K562 (cell line): ENCODE measurements around the gene S100P. TPM values are rescaled to one million over a fixed set of nuclear protein-coding genes. Genes with fewer than 3 reads are reported as not detected.

Experiments used
- BMI1 ChIP-seq: fragments of 150-350 bp; IDR thresholded peaks from 2 replicates; pipeline ENCODE4 v1.6.1; 2014; ENCODE audit warnings: low read length
- CC2D1A ChIP-seq: fragments of 450-650 bp; IDR thresholded peaks from 2 replicates; pipeline ENCODE4 v1.6.1; 2017; ENCODE audit warnings: mild to moderate bottlenecking
- CLOCK ChIP-seq: fragments of 250-450 bp; sonication (Bioruptor Pico); IDR thresholded peaks from 2 replicates; pipeline ENCODE4 v1.4.0; 2020; ENCODE audit warnings: mild to moderate bottlenecking, moderate library complexity, borderline replicate concordance
- CTCF ChIP-seq, 3 experiments: IDR thresholded peaks in 2 of 3; conservative IDR thresholded peaks in 1 of 3; 2 replicates each; pipeline ENCODE4 v1.5.1; 2011 to 2012; ENCODE audit warnings: low read length in 3 of 3, mild to moderate bottlenecking in 3 of 3, control low read depth in 2 of 3, improper control_type of control experiment in 1 of 3, inconsistent platforms in 1 of 3, low read depth in 1 of 3, mixed read lengths in 1 of 3, moderate library complexity in 1 of 3; ENCODE audit not compliant: insufficient read depth in 2 of 3
- GATAD2A ChIP-seq: fragments of 450-650 bp; IDR thresholded peaks from 2 replicates; pipeline ENCODE4 v1.6.1; 2017
- NFE2 ChIP-seq: IDR thresholded peaks from 2 replicates; pipeline ENCODE4 v1.6.1; 2014; ENCODE audit warnings: antibody characterized with exemption, low read depth
- POLR2G ChIP-seq: fragments of 200-400 bp; formaldehyde crosslinking; IDR thresholded peaks from 2 replicates; pipeline ENCODE4 v1.6.1; 2017; ENCODE audit warnings: low read depth, mild to moderate bottlenecking, antibody characterized with exemption, low read length, moderate library complexity
- RAD51 ChIP-seq: fragments of 450-650 bp; IDR thresholded peaks from 2 replicates; pipeline ENCODE4 v1.7.1; 2016; ENCODE audit warnings: low read depth, mild to moderate bottlenecking, borderline replicate concordance
- THRB ChIP-seq: fragments of 450-650 bp; formaldehyde crosslinking; conservative IDR thresholded peaks from 2 replicates; pipeline ENCODE4 v1.4.0; 2022; ENCODE audit warnings: mild to moderate bottlenecking, missing genetic modification characterization
- ZNF232 ChIP-seq: sonication (generic); formaldehyde crosslinking; IDR thresholded peaks from 2 replicates; pipeline ENCODE4 v1.8.0; 2022; ENCODE audit warnings: mild to moderate bottlenecking, missing genetic modification reagents
- ZNF280A ChIP-seq: fragments of 450-650 bp; IDR thresholded peaks from 2 replicates; pipeline ENCODE4 v1.6.1; 2018; ENCODE audit warnings: mild to moderate bottlenecking, low read depth; ENCODE audit not compliant: partially characterized antibody
- ZNF436 ChIP-seq: fragments of 250-450, 450-650 bp; sonication (Bioruptor Pico); formaldehyde crosslinking; IDR thresholded peaks from 2 replicates; pipeline ENCODE4 v1.7.0; 2020; ENCODE audit warnings: mild to moderate bottlenecking
- ZZZ3 ChIP-seq: fragments of 450-650 bp; IDR thresholded peaks from 2 replicates; pipeline ENCODE4 v1.6.1; 2016; ENCODE audit warnings: antibody characterized with exemption, mild to moderate bottlenecking, moderate library complexity
- polyA plus RNA-seq, 8 experiments: library from polyadenylated mRNA; depleted of rRNA in 4 of 8; stranded (reverse) in 5 of 8; unstranded in 3 of 8; fragments of >200 nt; fragmentation: Nextera tagmentation in 2 of 8; fragmentation: Illumina TruSeq in 1 of 8; extraction: Ambion mirVana in 2 of 8; extraction: Trizol in 1 of 8; gene quantifications; 2 replicates each; pipeline versions ENCODE4 v1.2.1 to v1.2.3, GENCODE V29; 2011 to 2014; ENCODE audit warnings: inconsistent platforms in 1 of 8, missing spikeins in 1 of 8
- total RNA-seq, 7 experiments: library from RNA; depleted of rRNA in 6 of 7; stranded (reverse); fragments of >200 nt in 6 of 7; fragmentation: Illumina TruSeq in 2 of 7; extraction: Trizol in 2 of 7; gene quantifications; 2 replicates each; pipeline versions ENCODE4 v1.2.1 to v1.2.3, GENCODE V29; 2011 to 2021; ENCODE audit warnings: low replicate concordance in 1 of 7
- TF ChIP-seq, protein P1 (sequence below): fragments of 450-650 bp; IDR thresholded peaks from 2 replicates; pipeline ENCODE4 v1.6.1; 2016; ENCODE audit warnings: borderline replicate concordance
- TF ChIP-seq, protein P2 (sequence below): fragments of 450-650 bp; formaldehyde crosslinking; IDR thresholded peaks from 2 replicates; pipeline ENCODE4 v1.4.0; 2022; ENCODE audit warnings: missing genetic modification characterization

S100P gene
- total and polyA plus RNA-seq, 9 of the 15 experiments (the other 6 are each of a cell fraction or from before 2014, with no cell fraction given) = 4.1 to 23.8 (median 7.5) TPM

DNA sequence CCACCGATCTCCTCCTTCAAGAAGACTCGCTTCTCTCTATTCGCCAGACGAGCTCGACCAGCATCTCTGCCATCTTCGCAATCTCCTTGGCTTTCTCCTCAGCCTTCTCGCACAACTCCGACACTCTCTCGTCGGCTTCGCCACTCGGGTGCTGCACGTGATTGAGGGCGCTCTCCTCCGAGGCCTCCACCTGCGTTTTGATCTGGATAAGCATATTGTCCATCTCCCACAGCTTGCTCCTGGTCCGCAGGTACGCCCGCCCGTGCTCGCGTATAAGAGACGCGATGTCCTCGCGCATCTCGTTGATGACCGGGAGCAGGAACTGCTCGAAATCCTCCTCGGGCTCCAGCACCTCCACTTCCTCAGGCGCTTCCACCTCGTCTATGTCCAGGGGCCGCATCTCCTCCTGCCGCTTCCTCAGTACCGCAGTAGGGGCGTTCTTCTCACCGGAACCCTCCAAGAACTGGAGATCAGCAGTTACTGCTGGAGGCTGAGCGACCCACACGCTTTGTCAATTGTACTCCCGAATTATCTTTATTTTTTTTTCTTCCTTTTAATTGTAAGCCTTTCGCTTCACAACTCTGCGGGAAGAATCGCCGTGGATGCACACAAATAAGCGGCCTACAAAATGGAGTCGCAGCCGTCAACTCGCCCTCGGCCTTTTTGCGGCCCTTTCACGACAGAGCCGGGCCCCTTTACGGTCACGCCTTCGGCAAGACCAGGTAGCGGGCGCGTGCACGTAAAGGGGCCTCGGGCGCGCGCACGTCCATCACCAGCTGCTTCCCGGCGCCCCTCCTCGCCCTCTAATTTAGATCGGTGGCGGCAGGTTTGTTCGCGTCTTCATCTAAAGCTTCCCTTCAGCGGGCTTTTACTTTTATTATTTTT is 15.8 kb downstream of the S100P start, which contains the start of gene MRFAP1L1 (continued):
- TF ChIP-seq CLOCK (CRISPR knock-in tag) (no peak), NFE2 (no peak), RAD51 (0 out of 2 replicates have a peak, but pooled peaks have one; percentile 1), ZZZ3 (no peak), CTCF (IDR thresholded peaks at IDR 0.05 in 2 of 3, conservative IDR thresholded peaks at IDR 0.05 in 1 of 3; ENCODE audit: insufficient read depth in 2 of 3, low read depth in 1 of 3, low read length in 3 of 3) (no peak), ZNF232 (CRISPR knock-in tag) (no peak), CC2D1A (0 out of 2 replicates have a peak, but pooled peaks have one; percentile 16), THRB (no peak), ZNF436 (CRISPR knock-in tag) (no peak), GATAD2A (no peak), ZNF280A (no peak), BMI1 (no peak), POLR2G (peak; percentile 77)
- TF ChIP-seq, protein P1, sequence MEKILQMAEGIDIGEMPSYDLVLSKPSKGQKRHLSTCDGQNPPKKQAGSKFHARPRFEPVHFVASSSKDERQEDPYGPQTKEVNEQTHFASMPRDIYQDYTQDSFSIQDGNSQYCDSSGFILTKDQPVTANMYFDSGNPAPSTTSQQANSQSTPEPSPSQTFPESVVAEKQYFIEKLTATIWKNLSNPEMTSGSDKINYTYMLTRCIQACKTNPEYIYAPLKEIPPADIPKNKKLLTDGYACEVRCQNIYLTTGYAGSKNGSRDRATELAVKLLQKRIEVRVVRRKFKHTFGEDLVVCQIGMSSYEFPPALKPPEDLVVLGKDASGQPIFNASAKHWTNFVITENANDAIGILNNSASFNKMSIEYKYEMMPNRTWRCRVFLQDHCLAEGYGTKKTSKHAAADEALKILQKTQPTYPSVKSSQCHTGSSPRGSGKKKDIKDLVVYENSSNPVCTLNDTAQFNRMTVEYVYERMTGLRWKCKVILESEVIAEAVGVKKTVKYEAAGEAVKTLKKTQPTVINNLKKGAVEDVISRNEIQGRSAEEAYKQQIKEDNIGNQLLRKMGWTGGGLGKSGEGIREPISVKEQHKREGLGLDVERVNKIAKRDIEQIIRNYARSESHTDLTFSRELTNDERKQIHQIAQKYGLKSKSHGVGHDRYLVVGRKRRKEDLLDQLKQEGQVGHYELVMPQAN = peak; percentile 60; the same call in 1 of the 2 replicates
- TF ChIP-seq, protein P2, sequence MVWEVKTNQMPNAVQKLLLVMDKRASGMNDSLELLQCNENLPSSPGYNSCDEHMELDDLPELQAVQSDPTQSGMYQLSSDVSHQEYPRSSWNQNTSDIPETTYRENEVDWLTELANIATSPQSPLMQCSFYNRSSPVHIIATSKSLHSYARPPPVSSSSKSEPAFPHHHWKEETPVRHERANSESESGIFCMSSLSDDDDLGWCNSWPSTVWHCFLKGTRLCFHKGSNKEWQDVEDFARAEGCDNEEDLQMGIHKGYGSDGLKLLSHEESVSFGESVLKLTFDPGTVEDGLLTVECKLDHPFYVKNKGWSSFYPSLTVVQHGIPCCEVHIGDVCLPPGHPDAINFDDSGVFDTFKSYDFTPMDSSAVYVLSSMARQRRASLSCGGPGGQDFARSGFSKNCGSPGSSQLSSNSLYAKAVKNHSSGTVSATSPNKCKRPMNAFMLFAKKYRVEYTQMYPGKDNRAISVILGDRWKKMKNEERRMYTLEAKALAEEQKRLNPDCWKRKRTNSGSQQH (CRISPR knock-in tag) = no peak
